GM21619 (cell line): ENCODE data around the gene ACOD1.
A peak's percentile ranks its signal among the peaks of the same experiment; 100 is the strongest.

Experiments used
- ATAC-seq: cut with Tn5 transposase; IDR thresholded peaks from one replicate; pipeline ENCODE4 v1.9.1; 2021; ENCODE audit not compliant: unreplicated experiment

The ACOD1 gene

GRCh38 chr13:76983676-76984075, 35.4 kb downstream of the ACOD1 start:
- no peak for ATAC-seq

- ATAC-seq, result peak; percentile 49
Measured at GRCh38 chr13:76991432-76991795, 43.1 kb downstream of the ACOD1 start.

GRCh38 chr13:76991796-76992547, 43.7 kb downstream of the ACOD1 start, which contains the start of gene CLN5:
TSS of gene CLN5 (plus strand) at chr13:76992081. CDS start at chr13:76992099, 18 bp downstream.
- peak; percentile 95 for ATAC-seq

DNA sequence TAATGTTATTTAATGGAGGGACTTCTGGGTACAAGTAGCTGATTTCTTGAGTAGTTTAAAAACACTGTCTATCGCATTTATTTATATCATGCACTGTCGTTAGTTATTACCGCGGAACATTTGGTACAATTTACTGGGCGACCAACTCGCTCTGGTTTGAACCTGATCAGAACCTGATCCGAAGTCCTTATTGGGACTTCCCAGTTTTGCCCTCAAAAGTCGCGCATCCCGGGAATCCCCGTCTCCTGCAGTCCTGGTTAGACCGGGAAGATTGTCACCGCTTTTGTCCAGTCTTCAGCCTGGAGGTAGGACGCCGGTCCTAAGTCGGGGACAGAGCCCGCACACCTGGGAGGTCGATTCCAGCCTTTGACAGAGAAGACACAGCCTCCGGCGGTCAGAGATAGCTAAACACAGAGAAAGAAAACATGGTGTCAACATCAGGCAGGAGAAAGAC, 44.3 kb downstream of the ACOD1 start:
- no peak for ATAC-seq

GRCh38 chr13:76993021-76993420, 44.7 kb downstream of the ACOD1 start:
- ATAC-seq, result no peak

- ATAC-seq, result no peak
Measured at GRCh38 chr13:76993473-76993872, 45.2 kb downstream of the ACOD1 start.

DNA sequence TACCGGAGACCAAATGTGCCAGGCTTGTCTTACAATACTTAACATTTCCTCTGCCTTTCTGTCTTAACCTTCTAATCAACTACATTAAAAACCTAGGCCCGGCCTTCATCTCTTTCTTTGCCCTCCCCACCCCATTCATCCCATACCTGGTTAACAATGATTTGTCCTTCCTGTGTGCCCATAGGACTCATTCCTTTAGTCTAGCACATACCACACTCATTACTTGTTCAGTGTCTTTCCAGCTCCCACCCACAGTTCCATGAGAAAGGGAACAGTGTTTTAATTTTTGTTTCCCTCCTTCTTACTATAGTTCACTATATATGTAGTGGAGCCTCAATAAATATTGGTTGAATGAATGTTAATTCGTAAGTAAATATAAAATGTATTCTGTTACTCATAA, 46.0 kb downstream of the ACOD1 start:
- ATAC-seq, result no peak

GRCh38 chr13:77000475-77000874, 52.2 kb downstream of the ACOD1 start:
- no peak for ATAC-seq

GRCh38 chr13:77001540-77001939, 53.2 kb downstream of the ACOD1 start:
- ATAC-seq, result no peak

- no peak for ATAC-seq
Measured at GRCh38 chr13:77001963-77002587, 53.8 kb downstream of the ACOD1 start.

GRCh38 chr13:77002590-77003190, 54.4 kb downstream of the ACOD1 start:
- no peak for ATAC-seq
